Nephron (organoid): Measurements from ENCODE around the gene IL1RAPL1.

Experiments used
- H3K27ac Mint-ChIP-seq, 3 experiments: 2 replicates each; pipeline ENCODE4 v1.8.0; 2020; ENCODE audit warnings: mixed read lengths in 3 of 3, mild to moderate bottlenecking in 2 of 3, moderate library complexity in 1 of 3
- H3K27me3 Mint-ChIP-seq: 2 replicates; pipeline ENCODE4 v1.8.0; 2021; ENCODE audit warnings: low read depth, mild to moderate bottlenecking, moderate library complexity, mixed read lengths
- H3K36me3 Mint-ChIP-seq: 2 replicates; pipeline ENCODE4 v1.8.0; 2020; ENCODE audit warnings: low read depth, mixed read lengths
- H3K4me1 Mint-ChIP-seq: 2 replicates; pipeline ENCODE4 v1.8.0; 2020; ENCODE audit warnings: mixed read lengths
- H3K4me3 Mint-ChIP-seq, 3 experiments: 2 replicates each; pipeline ENCODE4 v1.8.0; 2020; ENCODE audit warnings: mild to moderate bottlenecking in 3 of 3, mixed read lengths in 3 of 3, moderate library complexity in 2 of 3
- H3K9me3 Mint-ChIP-seq: 2 replicates; pipeline ENCODE4 v1.8.0; 2020; ENCODE audit warnings: mixed read lengths
- TF ChIP-seq, protein P1 (sequence below), 3 experiments: fragments of 200-600 bp; sonication (generic); IDR thresholded peaks; one replicate each; pipeline ENCODE4 v1.5.0; 2021; ENCODE audit warnings: antibody characterized with exemption in 3 of 3; ENCODE audit not compliant: unreplicated experiment in 3 of 3

Gene IL1RAPL1

DNA sequence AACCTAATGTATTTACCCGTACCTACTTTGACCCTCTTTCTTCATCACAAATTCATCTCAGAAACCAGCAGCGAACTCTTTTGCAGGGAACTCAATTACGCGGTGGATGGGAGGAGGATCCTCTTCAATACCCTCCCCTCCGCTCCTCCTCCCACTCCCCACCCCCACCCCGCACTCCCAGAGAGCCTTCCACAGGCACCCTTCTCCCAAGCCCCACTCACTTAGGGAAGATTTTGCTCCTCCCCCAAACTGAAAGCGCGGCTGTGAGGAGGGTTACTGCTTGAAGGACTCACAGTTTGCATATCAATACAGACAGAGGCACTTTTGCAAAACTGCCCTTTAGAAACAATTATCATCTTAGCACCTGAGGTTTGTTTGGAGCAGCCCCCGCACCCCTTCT is 960 bp upstream of the IL1RAPL1 start:
- Mint-ChIP-seq H3K36me3 (no peaks in the 10 kb centered on the region), H3K9me3 (no peaks in the 10 kb centered on the region), H3K27ac (no peak overlapping the region), H3K4me3 (no peak overlapping the region), H3K4me1 (peaks cover 12% of the 10 kb centered on the region), H3K27me3 (no peaks in the 10 kb centered on the region)
- TF ChIP-seq, protein P1, sequence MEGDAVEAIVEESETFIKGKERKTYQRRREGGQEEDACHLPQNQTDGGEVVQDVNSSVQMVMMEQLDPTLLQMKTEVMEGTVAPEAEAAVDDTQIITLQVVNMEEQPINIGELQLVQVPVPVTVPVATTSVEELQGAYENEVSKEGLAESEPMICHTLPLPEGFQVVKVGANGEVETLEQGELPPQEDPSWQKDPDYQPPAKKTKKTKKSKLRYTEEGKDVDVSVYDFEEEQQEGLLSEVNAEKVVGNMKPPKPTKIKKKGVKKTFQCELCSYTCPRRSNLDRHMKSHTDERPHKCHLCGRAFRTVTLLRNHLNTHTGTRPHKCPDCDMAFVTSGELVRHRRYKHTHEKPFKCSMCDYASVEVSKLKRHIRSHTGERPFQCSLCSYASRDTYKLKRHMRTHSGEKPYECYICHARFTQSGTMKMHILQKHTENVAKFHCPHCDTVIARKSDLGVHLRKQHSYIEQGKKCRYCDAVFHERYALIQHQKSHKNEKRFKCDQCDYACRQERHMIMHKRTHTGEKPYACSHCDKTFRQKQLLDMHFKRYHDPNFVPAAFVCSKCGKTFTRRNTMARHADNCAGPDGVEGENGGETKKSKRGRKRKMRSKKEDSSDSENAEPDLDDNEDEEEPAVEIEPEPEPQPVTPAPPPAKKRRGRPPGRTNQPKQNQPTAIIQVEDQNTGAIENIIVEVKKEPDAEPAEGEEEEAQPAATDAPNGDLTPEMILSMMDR (IDR thresholded peaks at IDR 0.05; ENCODE audit: unreplicated experiment in 3 of 3): no peak

GRCh38 chrX:28589046-28589445 is 1.8 kb downstream of the IL1RAPL1 start:
- Mint-ChIP-seq H3K4me1 (peaks cover 24% of the 10 kb centered on the region), H3K4me3 (no peak overlapping the region), H3K36me3 (no peaks in the 10 kb centered on the region), H3K27ac (no peak overlapping the region), H3K27me3 (no peaks in the 10 kb centered on the region), H3K9me3 (no peaks in the 10 kb centered on the region)
- TF ChIP-seq, protein P1 (IDR thresholded peaks at IDR 0.05; ENCODE audit: unreplicated experiment in 3 of 3): no peak

DNA sequence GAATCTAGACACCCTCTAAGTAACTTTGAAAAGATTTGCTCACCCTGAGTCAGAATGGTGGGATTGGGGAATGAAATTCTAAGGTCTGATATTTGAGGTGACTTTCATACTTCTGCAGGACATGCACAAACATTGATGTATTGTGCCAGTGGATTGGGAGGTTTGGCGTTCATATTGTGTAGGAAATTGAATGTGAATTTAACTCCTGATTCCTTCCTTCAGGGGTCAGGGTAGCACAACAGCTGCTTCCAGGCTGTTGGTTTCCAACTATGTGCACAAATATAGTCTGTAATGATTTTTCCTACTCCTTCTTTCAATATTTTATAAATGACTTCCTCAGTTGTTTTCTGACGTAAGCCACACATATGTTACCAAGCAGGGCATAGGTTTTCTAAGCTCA is 3.1 kb downstream of the IL1RAPL1 start:
- no peaks in the 10 kb centered on the region for H3K27me3 Mint-ChIP-seq
- H3K27ac Mint-ChIP-seq: no peak overlapping the region
- H3K36me3 Mint-ChIP-seq: no peaks in the 10 kb centered on the region
- no peaks in the 10 kb centered on the region for H3K9me3 Mint-ChIP-seq
- H3K4me1 Mint-ChIP-seq: peaks cover 24% of the 10 kb centered on the region
- TF ChIP-seq, protein P1 (IDR thresholded peaks at IDR 0.05; ENCODE audit: unreplicated experiment in 3 of 3): peak; percentile 28 to 49 (median 30)
- H3K4me3 Mint-ChIP-seq: no peak overlapping the region

DNA sequence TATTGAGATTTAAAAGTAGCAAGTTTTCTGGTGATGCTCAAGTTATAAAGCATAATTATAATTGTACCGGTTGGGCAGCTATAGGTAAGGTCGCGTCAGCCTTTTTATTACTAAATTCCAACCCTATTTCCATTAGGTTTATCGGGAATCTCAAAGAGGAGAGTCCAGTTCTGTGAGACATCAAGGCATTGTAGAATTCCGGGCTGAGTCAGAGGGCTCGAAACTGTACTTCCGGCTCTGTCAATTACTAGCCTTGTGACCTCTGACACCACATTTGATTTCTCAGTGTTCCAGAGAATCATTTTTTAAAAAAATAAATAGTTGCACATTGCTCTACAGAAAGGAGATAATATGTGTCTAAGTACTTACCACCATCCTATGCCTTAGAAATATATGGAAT is 4.3 kb downstream of the IL1RAPL1 start:
- Mint-ChIP-seq H3K4me3 (peak overlapping the region in 1 of 3 experiments; percentile 69), H3K9me3 (no peaks in the 10 kb centered on the region), H3K36me3 (no peaks in the 10 kb centered on the region), H3K27me3 (no peaks in the 10 kb centered on the region), H3K4me1 (peaks cover 24% of the 10 kb centered on the region), H3K27ac (peak overlapping the region in 1 of 3 experiments; percentile 67)
- TF ChIP-seq, protein P1 (IDR thresholded peaks at IDR 0.05; ENCODE audit: unreplicated experiment in 3 of 3): no peak

GRCh38 chrX:28595346-28595745 is 8.1 kb downstream of the IL1RAPL1 start:
- no peak overlapping the region for H3K4me3 Mint-ChIP-seq
- H3K27me3 Mint-ChIP-seq: no peaks in the 10 kb centered on the region
- TF ChIP-seq, protein P1 (IDR thresholded peaks at IDR 0.05; ENCODE audit: unreplicated experiment in 3 of 3): no peak
- peak overlapping the region in 1 of 3 experiments; percentile 4 for H3K27ac Mint-ChIP-seq
- no peaks in the 10 kb centered on the region for H3K9me3 Mint-ChIP-seq
- H3K36me3 Mint-ChIP-seq: peaks cover 10% of the 10 kb centered on the region
- peaks cover 19% of the 10 kb centered on the region for H3K4me1 Mint-ChIP-seq

- Mint-ChIP-seq H3K4me1 (no peaks in the 10 kb centered on the region), H3K9me3 (no peaks in the 10 kb centered on the region), H3K4me3 (no peak overlapping the region), H3K27me3 (no peaks in the 10 kb centered on the region), H3K27ac (peak overlapping the region in 1 of 3 experiments; percentile 3), H3K36me3 (peaks cover 15% of the 10 kb centered on the region)
- TF ChIP-seq, protein P1 (IDR thresholded peaks at IDR 0.05; ENCODE audit: unreplicated experiment in 3 of 3): no peak
Observed at GRCh38 chrX:28599957-28600356, 12.7 kb downstream of the IL1RAPL1 start.
